Lower leg skin (tissue), 3 donors: ENCODE data around the gene CSF2RB.

Experiments
- CTCF ChIP-seq, 3 donors: fragments of 450-650 bp; IDR thresholded peaks; one replicate each; pipeline ENCODE4 v1.5.1; 2016; ENCODE audit warnings: antibody characterized with exemption in 3 of 3, mild to moderate bottlenecking in 3 of 3, moderate library complexity in 2 of 3
- POLR2A ChIP-seq, 2 donors: fragments of 450-650 bp; IDR thresholded peaks; one replicate each; pipeline ENCODE4 v1.6.1; 2016 to 2017; ENCODE audit warnings: antibody characterized with exemption in 2 of 2, mild to moderate bottlenecking in 1 of 2, moderate library complexity in 1 of 2

GRCh38 chr22:36884349-36885158, 28.9 kb upstream of the CSF2RB start:
- TF ChIP-seq CTCF (IDR thresholded peaks at IDR 0.05) = no peak
- no peak for TF ChIP-seq POLR2A (IDR thresholded peaks at IDR 0.05)
